HEK293 (cell line): ENCODE data around the gene CYP2U1.

ENCODE experiments used
- CTCF ChIA-PET: fragments of 350-600 bp; formaldehyde crosslinking; extraction: SDS; loops from one replicate; lab custom pipeline; 2021; ENCODE audit warnings: antibody characterized with exemption; lab: Yijun Ruan, JAX
- POLR2A ChIA-PET: fragments of 300-600 bp; formaldehyde crosslinking; extraction: SDS; loops from one replicate; lab custom pipeline; 2020; ENCODE audit warnings: antibody characterized with exemption, inconsistent platforms; lab: Yijun Ruan, JAX
- H3K27ac ChIP-seq: fragments of 200-500 bp; sonication (Bioruptor generic); 2 replicates; pipeline ENCODE4 v1.5.1; 2014; ENCODE audit warnings: low read depth, low read length, control low read depth, inconsistent platforms; ENCODE audit errors: extremely low read depth
- H3K36me3 ChIP-seq, 2 experiments: fragments of 200-500 bp in 1 of 2; sonication (Bioruptor generic) in 1 of 2; 1 replicate in 1 of 2; 2 replicates in 1 of 2; pipeline ENCODE4 v1.5.1; 2014 to 2017; ENCODE audit warnings: inconsistent platforms in 2 of 2, low read length in 2 of 2; ENCODE audit not compliant: control insufficient read depth in 2 of 2, insufficient read depth in 1 of 2
- H3K4me1 ChIP-seq: fragments of 200-500 bp; sonication (Bioruptor generic); 2 replicates; pipeline ENCODE4 v1.5.1; 2014; ENCODE audit warnings: mild to moderate bottlenecking, low read length, inconsistent platforms; ENCODE audit not compliant: control insufficient read depth, insufficient read depth
- H3K4me3 ChIP-seq: 2 replicates; pipeline ENCODE4 v1.5.1; 2011; ENCODE audit warnings: low read depth, mild to moderate bottlenecking, control low read depth, low read length, moderate library complexity
- H3K9me3 ChIP-seq: fragments of 200-500 bp; sonication (Bioruptor generic); 2 replicates; pipeline ENCODE4 v1.5.1; 2014; ENCODE audit warnings: low read depth, low read length, inconsistent platforms; ENCODE audit not compliant: control insufficient read depth, insufficient read depth
- ATF2 ChIP-seq: fragments of 450-650 bp; formaldehyde crosslinking; IDR thresholded peaks from 2 replicates; pipeline ENCODE4 v1.5.1; 2016; ENCODE audit warnings: missing biosample characterization, missing genetic modification characterization, low read depth
- BCL11B ChIP-seq: fragments of 450-650 bp; formaldehyde crosslinking; IDR thresholded peaks from 2 replicates; pipeline ENCODE4 v1.5.1; 2016; ENCODE audit warnings: low read depth, missing biosample characterization, missing genetic modification characterization
- CTCF ChIP-seq: fragments of 450-650 bp; formaldehyde crosslinking; IDR thresholded peaks from 2 replicates; pipeline ENCODE4 v1.5.1; 2016; ENCODE audit warnings: missing biosample characterization, missing genetic modification characterization
- FEZF1 ChIP-seq: fragments of 450-650 bp; formaldehyde crosslinking; IDR thresholded peaks from 2 replicates; pipeline ENCODE4 v1.5.1; 2016; ENCODE audit warnings: missing biosample characterization, missing genetic modification characterization
- KLF8 ChIP-seq: fragments of 450-650 bp; formaldehyde crosslinking; IDR thresholded peaks from 2 replicates; pipeline ENCODE4 v1.5.1; 2016; ENCODE audit warnings: missing biosample characterization, missing genetic modification characterization
- MZF1 ChIP-seq: fragments of 450-650 bp; formaldehyde crosslinking; IDR thresholded peaks from 2 replicates; pipeline ENCODE4 v1.5.1; 2017; ENCODE audit warnings: missing biosample characterization, missing genetic modification characterization, borderline replicate concordance
- ZBTB17 ChIP-seq: fragments of 450-650 bp; formaldehyde crosslinking; IDR thresholded peaks from 2 replicates; pipeline ENCODE4 v1.5.1; 2016; ENCODE audit warnings: missing biosample characterization, missing genetic modification characterization
- ZBTB6 ChIP-seq: fragments of 450-650 bp; formaldehyde crosslinking; IDR thresholded peaks from 2 replicates; pipeline ENCODE4 v1.5.1; 2017; ENCODE audit warnings: missing biosample characterization, missing genetic modification characterization
- ZNF112 ChIP-seq: fragments of 450-650 bp; formaldehyde crosslinking; IDR thresholded peaks from 2 replicates; pipeline ENCODE4 v1.5.0; 2017; ENCODE audit warnings: missing biosample characterization, missing genetic modification characterization
- ZNF138 ChIP-seq: fragments of 450-650 bp; formaldehyde crosslinking; IDR thresholded peaks from 2 replicates; pipeline ENCODE4 v1.5.1; 2016; ENCODE audit warnings: missing biosample characterization, missing genetic modification characterization, borderline replicate concordance
- ZNF2 ChIP-seq: fragments of 450-650 bp; formaldehyde crosslinking; IDR thresholded peaks from 2 replicates; pipeline ENCODE4 v1.5.1; 2016; ENCODE audit warnings: missing biosample characterization, missing genetic modification characterization
- ZNF211 ChIP-seq: fragments of 450-650 bp; formaldehyde crosslinking; IDR thresholded peaks from 2 replicates; pipeline ENCODE4 v1.5.1; 2016; ENCODE audit warnings: low read depth, missing biosample characterization, missing genetic modification characterization
- ZNF214 ChIP-seq: fragments of 450-650 bp; formaldehyde crosslinking; IDR thresholded peaks from 2 replicates; pipeline ENCODE4 v1.5.1; 2017; ENCODE audit warnings: missing biosample characterization, mild to moderate bottlenecking, missing genetic modification characterization, borderline replicate concordance
- ZNF354C ChIP-seq: fragments of 450-650 bp; formaldehyde crosslinking; IDR thresholded peaks from 2 replicates; pipeline ENCODE4 v1.5.1; 2016; ENCODE audit warnings: missing biosample characterization, missing genetic modification characterization, low read depth, borderline replicate concordance
- ZNF501 ChIP-seq: fragments of 450-650 bp; formaldehyde crosslinking; IDR thresholded peaks from 2 replicates; pipeline ENCODE4 v1.5.1; 2016; ENCODE audit warnings: missing biosample characterization, missing genetic modification characterization
- ZNF514 ChIP-seq: fragments of 450-650 bp; formaldehyde crosslinking; IDR thresholded peaks from 2 replicates; pipeline ENCODE4 v1.5.1; 2016; ENCODE audit warnings: missing biosample characterization, missing genetic modification characterization
- ZNF560 ChIP-seq: fragments of 450-650 bp; formaldehyde crosslinking; IDR thresholded peaks from 2 replicates; pipeline ENCODE4 v1.5.1; 2017; ENCODE audit warnings: missing biosample characterization, missing genetic modification characterization, borderline replicate concordance
- ZNF626 ChIP-seq: fragments of 450-650 bp; sonication (Bioruptor Pico); formaldehyde crosslinking; IDR thresholded peaks from 2 replicates; pipeline ENCODE4 v1.5.1; 2018; ENCODE audit warnings: missing biosample characterization, missing genetic modification characterization, inconsistent platforms
- ZNF654 ChIP-seq: fragments of 450-650 bp; formaldehyde crosslinking; IDR thresholded peaks from 2 replicates; pipeline ENCODE4 v1.5.1; 2016; ENCODE audit warnings: low read depth, missing biosample characterization, missing genetic modification characterization
- ZNF658 ChIP-seq: fragments of 450-650 bp; formaldehyde crosslinking; IDR thresholded peaks from 2 replicates; pipeline ENCODE4; 2016; ENCODE audit warnings: missing biosample characterization, missing genetic modification characterization
- ZNF660 ChIP-seq: fragments of 450-650 bp; IDR thresholded peaks from 2 replicates; pipeline ENCODE4 v1.5.1; 2018; ENCODE audit warnings: missing biosample characterization, mild to moderate bottlenecking, missing genetic modification characterization
- ZNF670 ChIP-seq: fragments of 450-650 bp; formaldehyde crosslinking; IDR thresholded peaks from 2 replicates; pipeline ENCODE4 v1.5.1; 2016; ENCODE audit warnings: missing biosample characterization, missing genetic modification characterization, low read depth
- ZNF768 ChIP-seq: fragments of 450-650 bp; formaldehyde crosslinking; IDR thresholded peaks from 2 replicates; pipeline ENCODE4 v1.5.1; 2018; ENCODE audit warnings: missing biosample characterization, mild to moderate bottlenecking, missing genetic modification characterization
- ZXDB ChIP-seq: fragments of 450-650 bp; formaldehyde crosslinking; IDR thresholded peaks from 2 replicates; pipeline ENCODE4 v1.5.1; 2016; ENCODE audit warnings: missing biosample characterization, missing genetic modification characterization
- TF ChIP-seq, protein P1 (sequence below): fragments of 450-650 bp; formaldehyde crosslinking; IDR thresholded peaks from 2 replicates; pipeline ENCODE4 v1.5.1; 2016; ENCODE audit warnings: missing biosample characterization, missing genetic modification characterization

Gene CYP2U1

DNA sequence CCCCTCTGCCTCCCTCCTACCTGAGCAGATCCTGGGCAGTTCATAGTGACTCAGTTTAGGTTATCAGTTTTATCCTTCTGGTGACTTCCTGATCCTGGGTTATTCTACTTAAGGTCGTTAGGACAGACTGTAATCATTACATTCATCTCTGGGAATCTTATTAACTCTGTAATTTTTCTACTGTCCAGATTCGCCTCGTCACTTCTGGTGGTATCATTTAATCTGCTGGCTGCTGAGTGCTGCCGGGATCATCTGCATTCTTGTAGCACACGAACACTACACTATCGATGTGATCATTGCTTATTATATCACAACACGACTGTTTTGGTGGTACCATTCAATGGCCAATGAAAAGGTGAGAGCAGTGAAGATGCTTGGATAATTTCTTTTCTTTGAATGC, 23.0 kb upstream of the CYP2U1 start (continued):
- no peak for TF ChIP-seq ATF2 (tag by site-specific recombination)
- TF ChIP-seq ZNF138, result no peak
- no peak for TF ChIP-seq ZNF112 (tag by site-specific recombination)

DNA sequence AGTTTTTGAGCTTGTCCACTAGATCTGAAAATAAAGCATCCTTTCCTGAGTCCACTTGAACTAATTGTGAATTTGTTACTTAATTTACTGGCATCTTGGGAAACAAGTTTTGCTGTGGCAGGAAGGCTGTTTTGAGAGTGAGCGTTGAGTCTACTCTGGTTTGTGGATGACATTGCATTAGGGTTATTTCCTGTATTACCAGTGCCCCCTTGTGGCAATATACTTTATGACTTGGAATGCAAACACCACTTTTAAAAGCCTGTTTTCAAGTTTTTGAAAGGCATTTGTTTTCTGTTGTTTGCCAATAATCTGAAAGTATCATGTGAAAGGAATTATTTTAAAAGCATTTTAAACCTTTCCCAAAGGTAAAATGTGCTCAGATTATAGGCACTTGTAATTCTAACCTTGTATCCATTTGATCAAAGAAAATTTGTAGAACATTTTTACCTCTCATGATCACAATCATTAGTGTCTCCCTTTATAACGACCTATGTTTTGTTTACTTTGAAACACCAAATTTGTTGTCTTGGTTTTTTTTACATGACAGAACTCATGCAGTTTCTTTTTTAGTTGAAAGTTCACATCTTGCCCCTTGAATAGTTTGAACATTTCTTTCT, 18.0 kb upstream of the CYP2U1 start:
- H3K4me1 ChIP-seq, result no peaks in the 10 kb centered on the region
- H3K36me3 ChIP-seq, result peaks cover 0 to 20% of the 10 kb centered on the region in 2 experiments; a peak in 2 of 3 replicates
- no peak overlapping the region for H3K27ac ChIP-seq
- ChIA-PET POLR2A (no interaction called here), CTCF (interaction anchor here (0.6 to 2.4 kb wide), 17 partner anchors 9 to 379 kb away, joined by 3 to 48 read pairs (median 4); no protein-coding TSS in a partner anchor)
- TF ChIP-seq BCL11B (tag by site-specific recombination), result no peak
- TF ChIP-seq ZNF501 (tag by site-specific recombination), result 0 out of 2 replicates have a peak, but pooled peaks have one; percentile 39
- no peak for TF ChIP-seq ZNF211 (tag by site-specific recombination)
- TF ChIP-seq ZNF654 (tag by site-specific recombination), result peak; percentile 74
- TF ChIP-seq CTCF, result peak; percentile 39; the same call in 1 of the 2 replicates
- TF ChIP-seq, protein P1, sequence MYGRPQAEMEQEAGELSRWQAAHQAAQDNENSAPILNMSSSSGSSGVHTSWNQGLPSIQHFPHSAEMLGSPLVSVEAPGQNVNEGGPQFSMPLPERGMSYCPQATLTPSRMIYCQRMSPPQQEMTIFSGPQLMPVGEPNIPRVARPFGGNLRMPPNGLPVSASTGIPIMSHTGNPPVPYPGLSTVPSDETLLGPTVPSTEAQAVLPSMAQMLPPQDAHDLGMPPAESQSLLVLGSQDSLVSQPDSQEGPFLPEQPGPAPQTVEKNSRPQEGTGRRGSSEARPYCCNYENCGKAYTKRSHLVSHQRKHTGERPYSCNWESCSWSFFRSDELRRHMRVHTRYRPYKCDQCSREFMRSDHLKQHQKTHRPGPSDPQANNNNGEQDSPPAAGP (tag by site-specific recombination), result no peak
- TF ChIP-seq ZXDB, result no peak
- no peak for TF ChIP-seq ZNF514 (tag by site-specific recombination)
- TF ChIP-seq ZNF214 (tag by site-specific recombination), result no peak
- 0 out of 2 replicates have a peak, but pooled peaks have one; percentile 28 for TF ChIP-seq ZNF2 (tag by site-specific recombination)
- no peak for TF ChIP-seq ZBTB17
- TF ChIP-seq ZNF660, result 0 out of 2 replicates have a peak, but pooled peaks have one; percentile 38
- no peak overlapping the region for H3K4me3 ChIP-seq
- no peaks in the 10 kb centered on the region for H3K9me3 ChIP-seq

DNA sequence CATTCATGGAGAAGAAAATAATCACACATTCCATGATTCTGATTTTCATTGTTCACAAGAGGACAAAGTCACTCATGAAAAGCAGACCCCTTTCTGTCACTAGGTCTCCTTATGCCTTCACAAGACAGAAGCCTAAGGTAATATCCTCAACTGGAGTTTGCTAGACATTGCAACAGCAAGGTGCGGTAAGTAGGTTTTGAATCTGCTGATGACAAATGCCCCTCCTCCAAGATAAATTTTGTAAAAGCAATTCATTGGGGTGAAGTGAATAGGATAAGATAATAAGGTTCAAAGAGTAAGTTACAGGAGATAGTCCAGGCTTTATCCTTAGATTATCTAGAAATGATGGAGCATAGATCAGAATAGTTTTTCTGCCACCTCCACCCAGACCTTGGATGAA, 16.1 kb upstream of the CYP2U1 start:
- peaks cover 0 to 7% of the 10 kb centered on the region in 2 experiments; a peak in 1 of 3 replicates for H3K36me3 ChIP-seq
- H3K4me1 ChIP-seq, result no peaks in the 10 kb centered on the region
- H3K27ac ChIP-seq, result no peak overlapping the region
- CTCF ChIA-PET, result interaction anchor here (1.6 kb wide), 1 partner anchor 157 kb away, joined by 13 read pairs; no protein-coding TSS in a partner anchor
- H3K4me3 ChIP-seq, result no peak overlapping the region
- H3K9me3 ChIP-seq, result no peaks in the 10 kb centered on the region
- POLR2A ChIA-PET, result no interaction called here
- TF ChIP-seq ZNF626 (tag by site-specific recombination) (no peak), ZNF670 (tag by site-specific recombination) (no peak), ZBTB6 (tag by site-specific recombination) (no peak), ZNF658 (tag by site-specific recombination) (no peak), ATF2 (tag by site-specific recombination) (no peak), ZNF354C (tag by site-specific recombination) (no peak), MZF1 (tag by site-specific recombination) (no peak), FEZF1 (tag by site-specific recombination) (no peak), KLF8 (no peak), ZNF560 (no peak), ZNF768 (tag by site-specific recombination) (no peak)
